Lung (tissue), 12 donors: ENCODE results near the gene PHGDH. TPM values are rescaled to one million over a fixed set of nuclear protein-coding genes. Genes with fewer than 3 reads are reported as not detected.

ENCODE experiments used
- ATAC-seq: fragments of 200-7000 bp; cut with Tn5 transposase; one replicate; pipeline ENCODE4 v1.9.1; 2020; ENCODE audit warnings: moderate number of reproducible peaks; ENCODE audit not compliant: insufficient read depth, low FRiP score
- DNase-seq, 3 donors: peaks; one replicate each; pipeline ENCODE4 v3.0.0-alpha.2; 2013 to 2017
- H3K27ac ChIP-seq, 2 donors: one replicate each; pipeline ENCODE4 v1.5.1; 2013; ENCODE audit warnings: mild to moderate bottlenecking in 2 of 2, moderate library complexity in 2 of 2, control low read depth in 1 of 2, inconsistent platforms in 1 of 2, low read depth in 1 of 2, low read length in 1 of 2
- H3K27me3 ChIP-seq, 3 donors: one replicate each; pipeline ENCODE4 v1.5.1; 2013; ENCODE audit warnings: low read length in 2 of 3; ENCODE audit not compliant: control insufficient read depth in 3 of 3, insufficient read depth in 3 of 3
- H3K36me3 ChIP-seq, 4 donors: one replicate each; pipeline ENCODE4 v1.5.1; 2013; ENCODE audit warnings: low read length in 4 of 4, mild to moderate bottlenecking in 1 of 4, moderate library complexity in 1 of 4; ENCODE audit not compliant: control insufficient read depth in 4 of 4, insufficient read depth in 4 of 4
- H3K4me1 ChIP-seq, 5 donors: one replicate each; pipeline ENCODE4 v1.5.1; 2013; ENCODE audit warnings: low read length in 5 of 5, mild to moderate bottlenecking in 2 of 5, moderate library complexity in 1 of 5; ENCODE audit not compliant: control insufficient read depth in 5 of 5, insufficient read depth in 5 of 5
- H3K4me3 ChIP-seq: one replicate; pipeline ENCODE4 v1.5.1; 2013; ENCODE audit warnings: mild to moderate bottlenecking, control low read depth, moderate library complexity
- H3K9ac ChIP-seq, 2 donors: one replicate each; pipeline ENCODE4 v1.5.1; 2013; ENCODE audit warnings: low read length in 2 of 2, control low read depth in 1 of 2; ENCODE audit not compliant: insufficient read depth in 1 of 2
- H3K9me3 ChIP-seq, 4 donors: one replicate each; pipeline ENCODE4 v1.5.1; 2013; ENCODE audit warnings: low read length in 3 of 4, mild to moderate bottlenecking in 1 of 4, moderate library complexity in 1 of 4; ENCODE audit not compliant: control insufficient read depth in 4 of 4, insufficient read depth in 3 of 4
- CTCF ChIP-seq: IDR thresholded peaks from 2 replicates; pipeline ENCODE4 v1.5.1; 2012; ENCODE audit warnings: mild to moderate bottlenecking; ENCODE audit errors: control extremely low read depth, extremely low read depth
- WGBS, 2 donors: extraction: QIAGEN DNeasy Blood & Tissue Kit; methylation state at CpG; one replicate each; pipeline ENCODE4 v1.1.7; 2013; 5-methylcytosine and 5-hydroxymethylcytosine counted together
- polyA plus RNA-seq, 2 donors: library from polyadenylated mRNA; stranded (reverse); fragments of 200-250 nt; gene quantifications; one replicate each; pipeline ENCODE4 v1.2.1, GENCODE V29; 2013
- total RNA-seq, 2 donors: library from RNA; depleted of rRNA in 1 of 2; stranded (reverse); fragments of >200 nt in 1 of 2; gene quantifications; one replicate each; pipeline ENCODE4 v1.2.1, GENCODE V29; 2014 to 2021
- donor health status: control.
- donor health status: control.
- donor health status: Bipolar disorder and iron deficiency.
- donor health status: healthy.
- donor health status: DM: yes; HTN: yes; CAD: no.

PHGDH gene
- total and polyA plus RNA-seq, 4 donors: 28.8 to 133 (median 34.2) TPM

- no peak for TF ChIP-seq CTCF
- Histone ChIP-seq H3K4me3 (no peak overlapping the region), H3K36me3 (no peaks in the 10 kb centered on the region), H3K4me1 (peaks cover 2 to 47% (median 23%) of the 10 kb centered on the region in 5 donors), H3K9ac (no peak overlapping the region), H3K27me3 (no peaks in the 10 kb centered on the region), H3K9me3 (no peaks in the 10 kb centered on the region), H3K27ac (no peak overlapping the region)
- DNase-seq: no peak
- no peak for ATAC-seq
- WGBS, 2 donors: 77 to 93% methylated on average over 6 of the region's 6 CpGs
These were observed 66.6 kb downstream of the PHGDH start for GRCh38 chr1:119778359-119778758.

GRCh38 chr1:119778886-119779560 lies 67.3 kb downstream of the PHGDH start:
- Histone ChIP-seq H3K9ac (no peak overlapping the region), H3K27ac (no peak overlapping the region), H3K27me3 (no peaks in the 10 kb centered on the region), H3K9me3 (no peaks in the 10 kb centered on the region), H3K36me3 (no peaks in the 10 kb centered on the region), H3K4me1 (peaks cover 2 to 47% (median 24%) of the 10 kb centered on the region in 5 donors), H3K4me3 (no peak overlapping the region)
- ATAC-seq: no peak
- TF ChIP-seq CTCF: no peak
- no peak for DNase-seq
- WGBS, 2 donors: 87 to 90% methylated on average over 13 of the region's 13 CpGs

- peak; percentile 64 for ATAC-seq
- Histone ChIP-seq H3K27ac (peak overlapping the region in 1 of 2 donors; percentile 26), H3K9me3 (no peaks in the 10 kb centered on the region), H3K27me3 (no peaks in the 10 kb centered on the region), H3K4me3 (no peak overlapping the region), H3K36me3 (no peaks in the 10 kb centered on the region), H3K4me1 (peaks cover 2 to 47% (median 28%) of the 10 kb centered on the region in 5 donors), H3K9ac (peak overlapping the region in 1 of 2 donors; percentile 8)
- TF ChIP-seq CTCF: no peak
- WGBS, 2 donors: 28 to 50% methylated on average over 5 of the region's 5 CpGs
- peak; percentile 89 to 97 (median 95) for DNase-seq
These were observed 68.2 kb downstream of the PHGDH start for GRCh38 chr1:119779869-119780356.
